GM23248 (cell line): ENCODE measurements around the gene MICB.
"Not testable (repeated sequence)": the region's sequence is repeated elsewhere in the genome, so short reads cannot be mapped to it uniquely, and the experiment has no call there.

Experiments used
- EZH2 ChIP-seq: fragments of 200-600 bp; sonication (generic); IDR thresholded peaks from 2 replicates; pipeline ENCODE4 v1.6.1; 2018; ENCODE audit warnings: antibody characterized with exemption, mild to moderate bottlenecking; ENCODE audit not compliant: insufficient read depth, poor library complexity, severe bottlenecking
- EZH2phosphoT487 ChIP-seq: fragments of 200-600 bp; sonication (generic); IDR thresholded peaks from 2 replicates; pipeline ENCODE4 v1.6.1; 2018; ENCODE audit warnings: antibody characterized with exemption, moderate library complexity, mild to moderate bottlenecking, low read depth; ENCODE audit not compliant: insufficient read depth

DNA sequence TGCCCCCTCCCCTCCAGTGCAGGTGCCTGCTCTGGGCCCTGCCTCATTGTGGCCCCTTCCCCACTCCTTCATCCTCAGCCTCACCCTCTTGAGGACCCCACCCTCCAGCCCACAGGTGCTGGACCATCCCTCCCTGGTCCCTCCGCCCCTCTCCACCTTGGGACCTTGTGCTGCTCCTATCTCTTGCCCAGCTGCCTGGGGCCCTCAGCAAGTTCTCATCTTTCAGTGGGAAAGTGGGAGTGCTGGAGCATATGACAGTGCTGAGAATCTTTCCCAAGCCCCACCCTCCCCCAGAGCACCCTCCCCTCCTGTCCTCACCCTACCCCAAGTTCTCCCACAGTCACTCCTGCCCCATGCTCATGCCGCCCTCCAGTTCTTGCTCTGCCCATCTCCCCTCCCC, 1.7 kb downstream of the MICB start:
- TF ChIP-seq EZH2, EZH2phosphoT487: not testable (repeated sequence)
